OCI-LY7 (cell line): ENCODE data around the gene CTNNBL1. TPM values are rescaled to one million over a fixed set of nuclear protein-coding genes. Genes with fewer than 3 reads are reported as not detected.

Experiments
- BruUV-seq: library from RNA; stranded (reverse); fragments of 400-500 nt; replicated peaks from 2 replicates; lab custom pipeline; 2021; lab: Mats Ljungman, UMichigan
- CTCF ChIA-PET: fragments of 300-600 bp; sonication (Branson Sonifier 250); formaldehyde crosslinking; loops from one replicate; lab custom pipeline; 2022; ENCODE audit warnings: antibody characterized with exemption; ENCODE audit not compliant: unreplicated experiment; lab: Charles Lee
- POLR2A ChIA-PET: fragments of 300-600 bp; sonication (Branson Sonifier 250); formaldehyde crosslinking; loops from one replicate; lab custom pipeline; 2022; ENCODE audit warnings: antibody characterized with exemption; lab: Charles Lee
- DNase-seq: peaks from one replicate; pipeline ENCODE4 v3.0.0-alpha.2; 2015; ENCODE audit warnings: low spot score
- H2AFZ ChIP-seq: fragments of 200-600 bp; sonication (generic), shearing (Covaris generic); 2 replicates; pipeline ENCODE4 v1.6.1; 2014; ENCODE audit warnings: mild to moderate bottlenecking, antibody characterized with exemption, low read length, moderate library complexity
- H3K27ac ChIP-seq: fragments of 200-600 bp; sonication (generic); 2 replicates; pipeline ENCODE4 v1.5.1; 2014; ENCODE audit warnings: mixed run types, low read depth, mild to moderate bottlenecking, moderate library complexity, low read length, inconsistent platforms; ENCODE audit not compliant: poor library complexity, severe bottlenecking
- H3K36me3 ChIP-seq: fragments of 200-600 bp; sonication (generic); 2 replicates; pipeline ENCODE4 v1.6.1; 2014; ENCODE audit warnings: mild to moderate bottlenecking, antibody characterized with exemption, low read length, moderate library complexity, mixed read lengths; ENCODE audit not compliant: insufficient read depth
- H3K4me1 ChIP-seq: fragments of 200-600 bp; sonication (generic); 2 replicates; pipeline ENCODE4 v1.5.1; 2014; ENCODE audit warnings: mild to moderate bottlenecking, low read length; ENCODE audit not compliant: insufficient read depth, poor library complexity, severe bottlenecking
- H3K4me2 ChIP-seq: fragments of 200-600 bp; sonication (generic); 2 replicates; pipeline ENCODE4 v1.6.1; 2014; ENCODE audit warnings: mild to moderate bottlenecking, low read length
- H3K4me3 ChIP-seq: fragments of 200-600 bp; sonication (generic); 2 replicates; pipeline ENCODE4 v1.5.1; 2014; ENCODE audit warnings: mild to moderate bottlenecking, low read depth, low read length; ENCODE audit not compliant: poor library complexity, severe bottlenecking
- H3K79me2 ChIP-seq: fragments of 200-600 bp; sonication (generic); 2 replicates; pipeline ENCODE4 v1.6.1; 2016; ENCODE audit warnings: low read depth, mild to moderate bottlenecking, low read length, moderate library complexity, mixed read lengths; ENCODE audit not compliant: insufficient read depth
- H3K9me2 ChIP-seq: fragments of 200-600 bp; sonication (generic); 2 replicates; pipeline ENCODE4 v1.6.1; 2016; ENCODE audit warnings: mild to moderate bottlenecking, low read length, mixed read lengths; ENCODE audit not compliant: insufficient read depth
- H3K9me3 ChIP-seq: fragments of 200-600 bp; sonication (generic); 2 replicates; pipeline ENCODE4 v1.6.1; 2014; ENCODE audit warnings: mild to moderate bottlenecking, mixed run types, low read length, mixed read lengths
- H4K20me1 ChIP-seq: fragments of 200-600 bp; sonication (generic); 2 replicates; pipeline ENCODE4 v1.6.1; 2014; ENCODE audit warnings: mild to moderate bottlenecking, antibody characterized with exemption, low read length, moderate library complexity, mixed read lengths; ENCODE audit not compliant: insufficient read depth
- EZH2phosphoT487 ChIP-seq: fragments of 200-600 bp; sonication (generic); IDR thresholded peaks from 2 replicates; pipeline ENCODE4 v1.6.1; 2018; ENCODE audit warnings: low read depth, borderline replicate concordance, mild to moderate bottlenecking, mixed run types, antibody characterized with exemption, low read length, moderate library complexity, mixed read lengths
- intact Hi-C: fragments of 100-400 bp; cut with micrococcal nuclease; formaldehyde crosslinking; loops from one replicate; pipeline ENCODE4 v1.10.0; 2022; ENCODE audit not compliant: unreplicated experiment
- total RNA-seq, 2 experiments: library from RNA; depleted of rRNA in 1 of 2; stranded (reverse); fragments of >200 nt in 1 of 2; shearing (Covaris generic) in 1 of 2; gene quantifications; 2 replicates each; pipeline ENCODE4 v1.2.3, GENCODE V29; 2014 to 2022
- TF ChIP-seq, protein P1 (sequence below): fragments of 200-600 bp; sonication (generic); conservative IDR thresholded peaks from 2 replicates; pipeline ENCODE4 v1.5.1; 2014; ENCODE audit warnings: mild to moderate bottlenecking, antibody characterized with exemption, low read length, moderate library complexity, mixed read lengths

CTNNBL1 gene
- total RNA-seq, 2 experiments from 2014 or later: 38.0 to 90.0 TPM

DNA sequence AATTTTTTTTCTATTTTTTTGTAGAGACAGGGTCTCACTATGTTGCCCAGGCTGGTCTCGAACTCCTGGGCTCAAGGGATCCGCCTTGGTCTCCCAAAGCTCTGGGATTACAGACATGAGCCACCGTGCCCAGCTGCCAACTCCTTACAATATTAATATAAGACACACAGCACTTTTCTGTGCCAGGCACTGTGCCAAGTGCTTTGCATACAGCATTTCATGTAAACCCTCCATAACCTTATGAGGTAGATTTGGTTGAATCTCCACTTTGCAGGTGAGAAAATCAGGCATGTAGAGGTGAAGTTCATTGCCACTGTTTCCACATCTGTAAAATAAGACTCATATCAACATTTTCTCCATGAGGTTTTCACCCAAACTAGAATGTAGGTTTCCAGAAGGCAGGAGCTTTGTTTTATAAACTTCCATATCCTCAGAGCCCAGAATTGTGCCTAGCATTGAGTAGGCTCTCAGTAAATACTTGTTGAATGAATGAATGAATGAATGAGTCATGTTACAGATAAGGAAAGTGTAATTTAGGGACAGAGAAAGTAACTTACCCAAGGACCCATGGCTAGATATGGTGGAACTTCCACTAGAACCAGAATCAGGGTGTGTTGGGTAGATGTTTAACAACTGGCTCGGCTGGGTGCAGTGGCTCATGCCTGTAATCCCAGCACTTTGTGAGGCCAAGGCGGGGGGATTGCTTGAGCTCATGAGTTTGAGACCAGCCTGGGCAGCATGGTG is 3.0 kb upstream of the CTNNBL1 start:
- Histone ChIP-seq H3K4me1 (peaks cover 9% of the 10 kb centered on the region), H3K4me2 (no peak overlapping the region), H3K36me3 (0 out of 2 replicates have a peak, but pooled peaks cover 1% of the 10 kb centered on the region), H3K4me3 (no peak overlapping the region), H4K20me1 (no peaks in the 10 kb centered on the region), H3K9me3 (no peaks in the 10 kb centered on the region), H3K79me2 (peaks cover 18% of the 10 kb centered on the region), H2AFZ (no peak overlapping the region), H3K9me2 (no peaks in the 10 kb centered on the region), H3K27ac (no peak overlapping the region)
- BruUV-seq: no TSS peak
- ChIA-PET POLR2A (no interaction called here), CTCF (no interaction called here)
- intact Hi-C loops: no loop called here
- TF ChIP-seq, protein P1, sequence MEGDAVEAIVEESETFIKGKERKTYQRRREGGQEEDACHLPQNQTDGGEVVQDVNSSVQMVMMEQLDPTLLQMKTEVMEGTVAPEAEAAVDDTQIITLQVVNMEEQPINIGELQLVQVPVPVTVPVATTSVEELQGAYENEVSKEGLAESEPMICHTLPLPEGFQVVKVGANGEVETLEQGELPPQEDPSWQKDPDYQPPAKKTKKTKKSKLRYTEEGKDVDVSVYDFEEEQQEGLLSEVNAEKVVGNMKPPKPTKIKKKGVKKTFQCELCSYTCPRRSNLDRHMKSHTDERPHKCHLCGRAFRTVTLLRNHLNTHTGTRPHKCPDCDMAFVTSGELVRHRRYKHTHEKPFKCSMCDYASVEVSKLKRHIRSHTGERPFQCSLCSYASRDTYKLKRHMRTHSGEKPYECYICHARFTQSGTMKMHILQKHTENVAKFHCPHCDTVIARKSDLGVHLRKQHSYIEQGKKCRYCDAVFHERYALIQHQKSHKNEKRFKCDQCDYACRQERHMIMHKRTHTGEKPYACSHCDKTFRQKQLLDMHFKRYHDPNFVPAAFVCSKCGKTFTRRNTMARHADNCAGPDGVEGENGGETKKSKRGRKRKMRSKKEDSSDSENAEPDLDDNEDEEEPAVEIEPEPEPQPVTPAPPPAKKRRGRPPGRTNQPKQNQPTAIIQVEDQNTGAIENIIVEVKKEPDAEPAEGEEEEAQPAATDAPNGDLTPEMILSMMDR: no peak
- TF ChIP-seq EZH2phosphoT487: no peak
- DNase-seq: no peak

DNA sequence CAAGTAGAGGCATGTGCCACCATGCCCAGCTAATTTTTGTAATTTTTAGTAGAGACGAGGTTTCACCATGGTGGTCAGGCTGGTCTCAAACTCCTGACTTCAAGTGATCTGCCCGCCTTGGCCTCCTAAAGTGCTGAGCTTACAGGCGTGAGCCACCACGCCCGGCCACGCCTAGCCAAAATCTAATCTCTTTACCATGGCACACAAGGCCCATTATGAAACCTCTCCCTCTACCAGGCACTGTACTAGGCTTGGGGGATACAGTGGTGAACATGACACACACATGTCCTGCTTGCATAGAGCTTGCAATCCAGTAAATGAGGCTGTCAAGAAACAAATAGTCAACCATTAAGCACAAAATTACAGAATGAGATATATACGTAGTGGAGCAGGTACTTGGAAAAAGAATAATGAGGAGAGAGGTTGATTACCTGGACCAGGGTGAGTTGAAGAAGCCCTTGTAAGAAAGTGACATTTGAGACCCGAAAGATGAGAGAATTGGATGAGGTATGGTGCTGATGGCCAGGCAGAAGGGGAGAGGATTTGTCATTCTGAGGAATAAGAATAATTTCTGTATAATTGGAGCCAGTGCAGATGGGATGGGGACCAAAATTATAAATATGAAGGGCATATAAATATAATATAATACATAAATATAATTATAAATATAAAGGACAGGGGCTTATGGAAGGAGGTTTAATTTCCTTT is 1.2 kb upstream of the CTNNBL1 start:
- Histone ChIP-seq H3K36me3 (0 out of 2 replicates have a peak, but pooled peaks cover 5% of the 10 kb centered on the region), H3K9me2 (no peaks in the 10 kb centered on the region), H3K79me2 (peaks cover 26% of the 10 kb centered on the region), H3K27ac (no peak overlapping the region), H3K4me1 (peaks cover 15% of the 10 kb centered on the region), H3K9me3 (no peaks in the 10 kb centered on the region), H4K20me1 (no peaks in the 10 kb centered on the region), H3K4me2 (no peak overlapping the region), H2AFZ (peak overlapping the region; percentile 89; the same call in 1 of the 2 replicates), H3K4me3 (no peak overlapping the region)
- CTCF ChIA-PET: no interaction called here
- intact Hi-C loops: no loop called here
- no peak for TF ChIP-seq EZH2phosphoT487
- TF ChIP-seq, protein P1: no peak
- DNase-seq: no peak
- POLR2A ChIA-PET: no interaction called here
- no TSS peak for BruUV-seq
